Measurements from ENCODE around the gene PLXNA4. TPM values are rescaled to one million over a fixed set of nuclear protein-coding genes. Genes with fewer than 3 reads are reported as not detected.

The PLXNA4 gene
- total and polyA plus RNA-seq, 12 donors = 0.83 to 17.0 (median 11.5) TPM

DNA sequence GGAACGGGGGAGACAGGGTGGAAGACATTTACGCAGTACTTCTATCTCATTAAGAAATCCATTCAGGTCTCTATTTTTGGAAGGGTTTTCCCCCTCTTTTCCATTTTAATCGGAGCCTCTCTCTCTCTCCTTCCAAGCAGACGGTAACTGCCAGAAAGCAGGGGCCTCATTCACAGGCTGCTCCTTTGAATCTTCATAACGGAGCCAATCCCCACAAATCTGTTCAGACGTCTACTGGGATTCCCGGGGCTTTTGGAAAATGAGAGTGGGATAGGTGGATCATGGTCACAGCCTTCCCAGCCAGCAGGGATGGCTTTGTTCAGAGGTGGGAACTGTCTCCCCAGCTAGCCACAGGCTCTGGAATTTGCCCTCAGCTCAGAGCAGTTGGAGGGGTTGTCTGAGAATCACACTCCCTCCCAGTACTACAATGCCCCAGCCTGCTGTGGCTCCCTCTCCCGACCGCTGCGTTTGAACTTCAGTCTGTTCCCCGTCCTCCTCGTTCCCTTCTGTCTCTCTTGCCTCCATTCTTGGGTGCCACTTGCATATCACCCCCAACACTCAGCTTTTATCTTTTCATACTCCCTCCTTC lies 413.6 kb downstream of the PLXNA4 start:
- intact Hi-C loops (cut with DNase I) = no loop called here
- no peak for DNase-seq
- WGBS, 2 donors = 66 to 71% methylated on average over 12 of the region's 12 CpGs
- ATAC-seq = no peak
- no peak overlapping the region for H3K27ac ChIP-seq
- no peaks in the 10 kb centered on the region for H3K27me3 ChIP-seq
- H3K9me3 ChIP-seq = no peaks in the 10 kb centered on the region
- H3K36me3 ChIP-seq = peaks cover 0 to 8% (median 0%) of the 10 kb centered on the region in 9 donors
- H3K4me3 ChIP-seq = no peak overlapping the region
- TF ChIP-seq, protein P1, sequence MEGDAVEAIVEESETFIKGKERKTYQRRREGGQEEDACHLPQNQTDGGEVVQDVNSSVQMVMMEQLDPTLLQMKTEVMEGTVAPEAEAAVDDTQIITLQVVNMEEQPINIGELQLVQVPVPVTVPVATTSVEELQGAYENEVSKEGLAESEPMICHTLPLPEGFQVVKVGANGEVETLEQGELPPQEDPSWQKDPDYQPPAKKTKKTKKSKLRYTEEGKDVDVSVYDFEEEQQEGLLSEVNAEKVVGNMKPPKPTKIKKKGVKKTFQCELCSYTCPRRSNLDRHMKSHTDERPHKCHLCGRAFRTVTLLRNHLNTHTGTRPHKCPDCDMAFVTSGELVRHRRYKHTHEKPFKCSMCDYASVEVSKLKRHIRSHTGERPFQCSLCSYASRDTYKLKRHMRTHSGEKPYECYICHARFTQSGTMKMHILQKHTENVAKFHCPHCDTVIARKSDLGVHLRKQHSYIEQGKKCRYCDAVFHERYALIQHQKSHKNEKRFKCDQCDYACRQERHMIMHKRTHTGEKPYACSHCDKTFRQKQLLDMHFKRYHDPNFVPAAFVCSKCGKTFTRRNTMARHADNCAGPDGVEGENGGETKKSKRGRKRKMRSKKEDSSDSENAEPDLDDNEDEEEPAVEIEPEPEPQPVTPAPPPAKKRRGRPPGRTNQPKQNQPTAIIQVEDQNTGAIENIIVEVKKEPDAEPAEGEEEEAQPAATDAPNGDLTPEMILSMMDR (IDR thresholded peaks at IDR 0.05) = no peak
- H3K4me1 ChIP-seq = peaks cover 2 to 23% (median 16%) of the 10 kb centered on the region in 9 donors

DNA sequence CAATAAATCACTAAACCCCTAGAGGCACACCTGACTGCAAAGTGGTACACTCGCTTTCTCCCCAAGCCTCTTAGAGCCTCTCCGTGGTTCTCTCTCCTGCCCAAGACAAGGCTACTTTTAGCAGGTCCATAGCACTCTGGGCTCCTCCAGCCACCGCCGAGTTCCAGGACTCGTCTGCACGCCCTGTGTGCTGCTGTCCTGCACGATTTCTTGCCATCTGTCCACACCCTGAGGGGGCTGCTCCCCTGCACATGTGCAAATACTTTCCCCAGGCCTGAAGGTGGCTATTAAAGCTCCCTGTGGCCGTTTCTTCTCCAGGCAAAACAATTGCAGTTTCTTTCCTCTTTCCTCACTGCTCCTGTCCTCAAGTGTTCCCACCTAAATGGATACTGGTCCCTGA lies 414.3 kb downstream of the PLXNA4 start:
- no peaks in the 10 kb centered on the region for H3K27me3 ChIP-seq
- no peak overlapping the region for H3K4me3 ChIP-seq
- ATAC-seq (no peak), DNase-seq (no peak)
- no peak overlapping the region for H3K27ac ChIP-seq
- intact Hi-C loops (cut with DNase I) = no loop called here
- peaks cover 0 to 14% (median 0%) of the 10 kb centered on the region in 9 donors for H3K36me3 ChIP-seq
- TF ChIP-seq, protein P1 (IDR thresholded peaks at IDR 0.05) = no peak
- H3K9me3 ChIP-seq = peaks cover 0 to 4% (median 0%) of the 10 kb centered on the region in 11 donors
- WGBS, 2 donors = 61 to 71% methylated on average over 8 of the region's 8 CpGs
- H3K4me1 ChIP-seq = peaks cover 2 to 23% (median 16%) of the 10 kb centered on the region in 9 donors

DNA sequence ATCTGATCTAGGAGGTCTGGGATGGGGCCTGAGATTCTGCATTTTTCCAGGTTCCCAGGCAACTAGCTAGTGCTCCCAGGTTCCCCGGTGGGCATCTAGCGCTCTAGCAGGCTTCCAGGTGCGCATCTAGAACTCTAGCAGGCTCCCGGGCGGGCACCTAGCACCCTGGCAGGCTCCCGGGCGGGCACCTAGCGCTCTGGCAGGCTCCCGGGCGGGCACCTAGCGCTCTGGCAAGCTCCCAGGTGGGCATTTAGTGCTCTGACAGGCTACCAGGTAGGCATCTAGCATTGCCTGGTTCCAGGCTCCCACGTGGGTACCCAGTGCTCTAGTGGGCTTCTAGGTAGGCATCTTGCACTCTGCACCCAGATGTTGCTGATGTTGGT lies 414.7 kb downstream of the PLXNA4 start:
- peak in 4 of 8 donors; percentile 4 to 39 (median 16) for ATAC-seq
- intact Hi-C loops (cut with DNase I) = no loop called here

DNA sequence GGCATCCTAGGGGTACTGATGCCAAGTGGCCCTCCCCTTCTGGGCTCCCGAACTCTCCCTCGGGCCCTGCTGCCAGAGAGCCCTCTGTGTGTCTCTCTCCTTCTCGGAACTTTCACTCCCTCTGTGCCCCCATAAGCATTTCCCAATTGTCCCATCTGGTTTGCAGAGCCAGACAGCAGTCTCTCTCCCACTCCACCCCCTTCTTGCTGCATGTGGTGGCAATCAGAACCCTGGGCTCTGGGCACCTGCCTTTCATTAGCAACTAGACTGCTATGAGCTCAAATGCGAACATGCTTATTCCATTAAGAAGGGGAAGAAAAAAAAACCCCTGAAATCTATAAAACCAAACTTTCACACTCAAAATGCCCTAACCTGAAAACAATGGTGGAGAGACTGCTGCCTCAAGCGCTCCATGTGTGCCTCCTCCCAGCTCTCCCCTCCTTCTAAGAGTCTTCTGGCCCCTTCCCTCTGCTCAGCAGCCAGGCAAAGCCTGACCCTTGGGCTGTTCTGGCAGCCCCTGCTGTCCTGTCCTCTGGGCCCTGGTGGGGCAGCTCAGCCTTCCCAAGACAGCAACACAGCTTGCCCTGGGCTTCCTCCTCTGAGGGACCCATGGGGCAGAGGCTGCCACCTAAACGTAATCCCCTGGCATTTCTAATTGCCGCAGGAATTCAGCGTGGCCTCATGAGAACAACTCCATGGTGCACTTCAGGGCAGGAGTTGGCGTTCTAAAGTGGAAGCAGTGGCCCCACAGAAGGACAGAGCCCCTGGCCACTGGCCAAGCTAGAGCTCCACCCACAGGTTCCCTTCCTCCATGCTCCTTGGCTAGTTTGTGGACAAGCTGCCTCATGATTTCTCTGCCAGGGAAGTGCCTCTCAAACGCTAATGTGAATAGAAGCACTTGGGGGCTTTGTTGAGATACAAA lies 415.4 kb downstream of the PLXNA4 start:
- Histone ChIP-seq H3K36me3 (peaks cover 0 to 19% (median 0%) of the 10 kb centered on the region in 9 donors), H3K4me1 (peaks cover 2 to 23% (median 16%) of the 10 kb centered on the region in 9 donors), H3K27ac (peak overlapping the region in 6 of 10 donors; percentile 22 to 58 (median 38)), H3K9me3 (peaks cover 0 to 5% (median 0%) of the 10 kb centered on the region in 11 donors), H3K27me3 (no peaks in the 10 kb centered on the region), H3K4me3 (no peak overlapping the region)
- DNase-seq (peak; percentile 62 to 65), ATAC-seq (peak in 7 of 8 donors; percentile 56 to 89 (median 81))
- WGBS, 2 donors = 48 to 50% methylated on average over 10 of the region's 10 CpGs
- TF ChIP-seq, protein P1 (IDR thresholded peaks at IDR 0.05) = no peak
- intact Hi-C loops (cut with DNase I) = no loop called here

More for the DNA sequence above, 414.7 kb downstream of the PLXNA4 start:
- peaks cover 0 to 16% (median 0%) of the 10 kb centered on the region in 9 donors for H3K36me3 ChIP-seq
- TF ChIP-seq, protein P1 (IDR thresholded peaks at IDR 0.05) = no peak
- WGBS, 2 donors = 95 to 97% methylated on average over 12 of the region's 12 CpGs
- no peak overlapping the region for H3K4me3 ChIP-seq
- peaks cover 2 to 23% (median 16%) of the 10 kb centered on the region in 9 donors for H3K4me1 ChIP-seq
- H3K27me3 ChIP-seq = no peaks in the 10 kb centered on the region
- peaks cover 0 to 5% (median 0%) of the 10 kb centered on the region in 11 donors for H3K9me3 ChIP-seq
- no peak overlapping the region for H3K27ac ChIP-seq
- no peak for DNase-seq

Measured in heart right ventricle (tissue), 16 donors.